AG09309 (cell line): ENCODE measurements around the gene ENO3.

Experiments used
- DNase-seq: peaks from one replicate; pipeline ENCODE4 v3.0.0-alpha.2; 2010; ENCODE audit warnings: low read depth
- H3K4me3 ChIP-seq: 2 replicates; pipeline ENCODE4 v1.5.1; 2011; ENCODE audit warnings: mild to moderate bottlenecking, low read depth, low read length, moderate library complexity; ENCODE audit not compliant: control insufficient read depth
- TF ChIP-seq, protein P1 (sequence below): IDR thresholded peaks from 2 replicates; pipeline ENCODE4 v1.5.1; 2011; ENCODE audit warnings: mild to moderate bottlenecking, low read depth, low read length, inconsistent platforms; ENCODE audit not compliant: insufficient read depth, control insufficient read depth; ENCODE audit errors: missing control alignments

ENO3 gene

GRCh38 chr17:4967539-4968485 is 16.9 kb downstream of the ENO3 start, which contains the start of gene SPAG7:
Gene SPAG7 (minus strand): TSS chr17:4967817. CDS start chr17:4967804, 13 bp downstream.
- DNase-seq: peak; percentile 94
- H3K4me3 ChIP-seq: peak within 1 kb of the TSS; percentile 87
- TF ChIP-seq, protein P1, sequence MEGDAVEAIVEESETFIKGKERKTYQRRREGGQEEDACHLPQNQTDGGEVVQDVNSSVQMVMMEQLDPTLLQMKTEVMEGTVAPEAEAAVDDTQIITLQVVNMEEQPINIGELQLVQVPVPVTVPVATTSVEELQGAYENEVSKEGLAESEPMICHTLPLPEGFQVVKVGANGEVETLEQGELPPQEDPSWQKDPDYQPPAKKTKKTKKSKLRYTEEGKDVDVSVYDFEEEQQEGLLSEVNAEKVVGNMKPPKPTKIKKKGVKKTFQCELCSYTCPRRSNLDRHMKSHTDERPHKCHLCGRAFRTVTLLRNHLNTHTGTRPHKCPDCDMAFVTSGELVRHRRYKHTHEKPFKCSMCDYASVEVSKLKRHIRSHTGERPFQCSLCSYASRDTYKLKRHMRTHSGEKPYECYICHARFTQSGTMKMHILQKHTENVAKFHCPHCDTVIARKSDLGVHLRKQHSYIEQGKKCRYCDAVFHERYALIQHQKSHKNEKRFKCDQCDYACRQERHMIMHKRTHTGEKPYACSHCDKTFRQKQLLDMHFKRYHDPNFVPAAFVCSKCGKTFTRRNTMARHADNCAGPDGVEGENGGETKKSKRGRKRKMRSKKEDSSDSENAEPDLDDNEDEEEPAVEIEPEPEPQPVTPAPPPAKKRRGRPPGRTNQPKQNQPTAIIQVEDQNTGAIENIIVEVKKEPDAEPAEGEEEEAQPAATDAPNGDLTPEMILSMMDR: no peak

- H3K4me3 ChIP-seq: peak overlapping the region; percentile 87
- TF ChIP-seq, protein P1: peak; percentile 1
- no peak for DNase-seq
Observed at GRCh38 chr17:4968486-4969046, 17.6 kb downstream of the ENO3 start.

- peak overlapping the region; percentile 87 for H3K4me3 ChIP-seq
- TF ChIP-seq, protein P1: no peak
- DNase-seq: peak; percentile 93
Observed at GRCh38 chr17:4969047-4969550, 18.2 kb downstream of the ENO3 start.

GRCh38 chr17:4969551-4970173 is 18.7 kb downstream of the ENO3 start:
- TF ChIP-seq, protein P1: no peak
- DNase-seq: no peak
- peak overlapping the region; percentile 87 for H3K4me3 ChIP-seq

DNA sequence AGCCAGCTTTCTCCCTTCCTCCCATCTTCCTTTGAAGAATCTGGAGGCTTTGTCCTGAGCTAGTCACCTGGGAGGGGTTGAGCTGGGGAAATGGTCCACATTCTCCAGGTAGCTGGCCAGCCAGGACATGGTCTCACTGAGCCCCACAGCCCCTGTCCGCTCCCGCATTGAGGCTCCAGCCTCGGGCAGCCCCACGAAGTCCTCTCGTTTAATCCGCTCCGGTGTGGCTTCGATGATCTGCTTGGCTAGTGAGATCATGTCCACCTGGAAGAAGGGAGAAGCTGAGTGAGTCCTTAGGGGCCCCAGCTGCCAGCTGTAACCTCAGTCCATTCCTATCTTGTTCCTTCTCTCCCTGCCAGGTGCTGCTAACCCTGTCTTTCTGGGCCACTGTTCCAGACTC is 19.4 kb downstream of the ENO3 start:
- DNase-seq: no peak
- TF ChIP-seq, protein P1: no peak
- no peak overlapping the region for H3K4me3 ChIP-seq

DNA sequence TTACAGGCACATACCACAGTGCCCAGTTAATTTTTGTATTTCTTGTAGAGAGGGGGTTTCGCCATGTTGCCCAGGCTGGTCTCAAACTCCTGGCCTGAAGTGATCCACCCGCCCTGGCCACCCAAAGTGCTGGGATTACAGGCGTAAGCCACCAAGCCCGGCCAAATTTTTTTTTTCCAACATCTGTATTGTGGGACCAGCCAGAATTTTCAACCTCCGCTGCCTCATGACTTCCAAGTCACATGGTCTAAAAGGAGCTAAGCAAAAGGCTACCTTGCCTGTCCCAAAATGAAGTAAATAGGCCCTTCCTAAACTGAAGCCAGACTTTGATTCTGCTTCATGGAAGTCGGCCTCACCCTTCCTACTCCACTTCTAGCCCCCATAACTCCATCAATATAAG is 20.9 kb downstream of the ENO3 start:
- TF ChIP-seq, protein P1: no peak
- H3K4me3 ChIP-seq: no peak overlapping the region
- DNase-seq: no peak
